HG02938 (cell line): Measurements from ENCODE around the gene CCER1.

ENCODE experiments used
- ATAC-seq: cut with Tn5 transposase; IDR thresholded peaks from one replicate; pipeline ENCODE4 v1.9.1; 2021; ENCODE audit warnings: mild to moderate bottlenecking, moderate library complexity; ENCODE audit not compliant: unreplicated experiment

The CCER1 gene

DNA sequence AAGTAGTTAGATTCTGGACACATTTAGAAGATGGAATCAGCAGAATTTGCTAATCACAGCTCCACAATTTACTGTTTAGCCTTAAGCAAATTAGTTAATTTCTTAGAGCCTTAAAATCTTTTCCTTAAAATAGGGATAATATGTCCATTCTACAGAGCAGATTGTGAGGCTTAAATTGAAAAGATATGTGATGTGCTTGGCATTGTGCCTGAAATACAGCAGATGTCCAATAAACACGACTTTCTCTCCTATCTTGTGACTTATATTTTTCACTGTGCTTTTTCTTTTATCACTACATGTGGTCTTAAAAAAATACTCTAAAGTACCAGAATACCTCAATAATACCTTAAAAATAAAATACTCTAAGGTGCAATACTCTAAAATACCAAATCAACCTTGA is 30.6 kb downstream of the CCER1 start:
- ATAC-seq, result no peak

GRCh38 chr12:90922145-90922627 is 32.8 kb downstream of the CCER1 start:
- no peak for ATAC-seq

DNA sequence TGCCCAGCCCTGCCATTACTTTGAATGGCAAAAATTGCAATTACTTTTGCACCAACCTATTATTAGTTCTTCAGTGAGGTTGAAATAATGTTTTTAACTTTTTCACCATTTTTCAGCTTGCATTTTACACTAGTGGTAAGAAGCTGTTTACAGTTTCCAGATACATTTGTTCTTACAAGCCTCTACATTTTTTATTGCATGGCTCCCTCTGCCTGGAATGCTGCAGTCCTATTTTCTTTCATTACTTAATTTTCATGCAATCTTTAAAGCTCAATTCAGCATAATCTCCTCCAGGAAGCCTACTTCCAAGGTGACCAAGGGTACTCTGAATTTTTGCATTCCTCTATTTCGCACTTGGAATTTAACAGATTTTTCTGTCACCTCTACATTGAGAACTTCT is 33.4 kb downstream of the CCER1 start:
- no peak for ATAC-seq

- no peak for ATAC-seq
Measured at GRCh38 chr12:90920222-90920621, 34.8 kb downstream of the CCER1 start.

DNA sequence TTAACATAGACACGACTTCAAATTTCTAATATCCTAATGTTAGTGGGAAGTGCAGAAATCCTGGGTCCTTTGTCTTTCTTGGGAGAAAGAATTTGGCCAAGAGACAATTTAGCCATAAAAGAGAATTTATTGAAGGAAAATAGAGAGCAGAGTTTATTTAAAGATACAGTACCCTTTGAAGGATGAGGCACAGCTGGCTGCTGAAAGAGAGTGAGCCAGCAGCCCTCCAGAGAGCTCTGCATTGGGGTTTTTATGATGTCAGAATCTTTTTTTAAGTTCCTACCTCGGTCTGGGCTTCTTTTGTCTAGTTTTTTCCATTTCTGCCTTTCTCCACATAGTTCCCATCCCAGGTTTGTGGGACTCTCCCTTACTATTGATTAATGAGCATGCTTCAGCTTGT is 37.5 kb downstream of the CCER1 start:
- no peak for ATAC-seq

DNA sequence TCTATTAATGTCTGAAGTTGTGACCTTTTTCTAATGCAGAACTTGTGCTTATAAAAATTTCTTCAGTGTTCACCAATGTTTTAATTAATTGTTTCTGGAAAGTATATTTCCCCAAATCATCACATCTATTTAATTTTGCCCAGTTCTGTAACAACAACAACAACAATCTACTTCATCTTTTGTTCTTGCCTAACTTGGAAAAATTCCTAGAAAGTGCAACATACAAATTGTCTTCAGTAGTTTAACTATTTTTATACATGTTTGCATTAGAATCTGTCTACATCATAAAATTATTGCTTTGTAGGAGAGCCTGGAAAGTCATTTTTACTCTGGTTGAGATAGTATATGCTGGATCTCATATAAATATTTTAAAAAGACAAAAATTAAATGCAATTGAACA is 38.5 kb downstream of the CCER1 start:
- ATAC-seq, result no peak

DNA sequence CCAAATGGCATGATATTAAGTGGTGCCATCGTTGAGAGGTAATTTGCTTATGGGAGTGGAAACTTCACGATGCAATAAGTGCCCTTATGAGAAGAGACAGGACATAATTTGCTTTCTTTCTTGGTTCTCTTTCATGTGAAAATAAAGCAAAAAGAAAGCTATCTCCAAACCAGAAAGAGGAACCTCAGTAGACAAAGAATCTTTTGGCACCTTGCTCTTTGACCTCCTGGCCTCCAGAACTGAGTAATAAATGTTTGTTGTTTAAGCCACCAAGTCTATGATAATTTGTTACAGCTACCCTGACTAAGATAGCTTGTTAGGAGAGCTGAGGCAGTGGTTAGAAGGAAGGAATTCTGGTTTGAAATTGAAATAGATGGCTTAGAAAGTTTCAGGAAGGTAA is 39.6 kb downstream of the CCER1 start:
- no peak for ATAC-seq

DNA sequence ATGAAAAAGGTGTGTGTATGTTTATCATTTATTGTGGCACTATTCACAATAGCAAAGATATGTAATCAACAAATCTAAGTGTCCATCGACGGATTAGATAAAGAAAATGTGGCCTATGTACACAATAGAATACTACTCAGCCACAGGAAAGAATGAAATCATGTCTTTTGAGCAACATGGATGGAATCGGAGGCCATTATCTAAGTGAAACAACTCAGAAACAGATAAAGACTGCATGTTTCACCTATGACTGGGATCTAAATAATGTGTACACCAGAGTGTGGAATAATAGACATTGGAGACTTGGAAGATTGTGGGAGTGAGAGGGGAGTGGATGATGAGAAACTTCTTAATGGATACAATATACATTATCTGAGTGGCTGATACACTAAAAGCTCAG is 44.0 kb downstream of the CCER1 start:
- no peak for ATAC-seq

GRCh38 chr12:90909069-90909770 is 45.8 kb downstream of the CCER1 start:
- ATAC-seq, result no peak

DNA sequence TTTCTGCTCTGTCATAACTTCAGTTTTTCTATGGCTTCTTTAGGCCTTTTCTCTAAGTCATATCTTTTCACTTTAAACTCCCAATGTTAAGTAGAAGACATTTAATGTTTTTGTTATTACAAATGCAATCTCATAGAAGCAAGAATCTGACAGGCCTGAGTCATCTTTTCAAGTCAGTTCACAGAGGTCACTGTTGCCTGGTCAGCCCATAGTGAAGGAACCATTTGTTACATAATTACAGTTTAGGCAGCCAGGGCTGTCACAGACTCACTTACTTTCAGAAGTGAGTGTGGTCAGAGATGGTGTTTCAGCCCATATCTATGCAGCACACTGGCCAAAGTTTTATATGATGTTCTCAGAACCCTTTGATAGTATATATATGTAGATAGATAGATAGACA is 46.5 kb downstream of the CCER1 start:
- no peak for ATAC-seq

DNA sequence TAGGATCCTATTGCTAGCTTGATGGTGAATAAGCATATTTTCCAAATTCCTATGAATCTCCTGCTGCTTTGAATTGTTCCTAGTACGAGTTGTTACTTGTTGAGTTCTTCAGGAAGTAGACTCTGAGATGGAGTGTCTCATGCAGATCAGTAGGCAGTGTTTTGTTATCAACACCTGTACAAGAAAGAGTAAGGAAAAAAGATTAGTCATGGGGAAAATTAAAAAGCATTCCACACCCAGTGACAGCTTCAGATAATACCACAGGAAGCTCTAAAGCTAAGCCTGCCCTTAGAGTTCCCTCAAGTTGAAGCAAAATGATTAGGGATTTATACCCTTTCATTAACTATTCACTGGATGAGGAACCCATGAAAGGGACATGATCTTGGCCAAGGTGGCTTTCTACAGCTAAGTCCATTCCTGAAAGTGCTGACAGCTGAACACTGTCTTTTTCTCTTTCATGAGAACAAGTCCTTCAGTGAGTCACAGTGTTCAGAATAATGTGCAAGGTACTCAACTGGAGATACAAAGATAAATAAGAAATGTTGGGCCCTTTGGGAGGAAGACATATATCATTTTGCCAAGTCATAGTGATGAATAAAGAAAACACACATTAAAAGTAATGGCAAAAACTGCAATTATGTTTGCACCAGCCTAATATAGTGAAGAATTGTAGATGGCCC is 49.1 kb downstream of the CCER1 start:
- no peak for ATAC-seq

DNA sequence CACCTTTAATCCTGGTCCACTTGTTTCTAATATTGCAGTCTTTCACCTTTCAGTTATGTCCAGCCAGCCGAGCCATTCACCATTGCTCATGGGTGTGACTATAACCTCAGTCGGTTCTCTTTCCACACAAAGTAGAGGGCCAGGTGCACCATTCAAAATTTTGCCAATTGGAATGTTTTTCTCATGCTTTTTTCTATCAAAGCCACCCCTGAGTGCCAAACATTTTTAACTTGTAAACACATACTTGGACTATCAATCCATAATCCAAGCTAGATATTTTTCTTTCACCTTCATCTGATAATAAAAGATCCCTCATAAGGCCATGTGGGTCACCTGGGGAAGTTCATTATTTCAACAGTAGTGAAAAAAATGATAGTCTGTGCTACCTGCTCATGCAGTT is 52.4 kb downstream of the CCER1 start:
- no peak for ATAC-seq
